ENCODE results near the gene TMEM69.

Gene TMEM69

DNA sequence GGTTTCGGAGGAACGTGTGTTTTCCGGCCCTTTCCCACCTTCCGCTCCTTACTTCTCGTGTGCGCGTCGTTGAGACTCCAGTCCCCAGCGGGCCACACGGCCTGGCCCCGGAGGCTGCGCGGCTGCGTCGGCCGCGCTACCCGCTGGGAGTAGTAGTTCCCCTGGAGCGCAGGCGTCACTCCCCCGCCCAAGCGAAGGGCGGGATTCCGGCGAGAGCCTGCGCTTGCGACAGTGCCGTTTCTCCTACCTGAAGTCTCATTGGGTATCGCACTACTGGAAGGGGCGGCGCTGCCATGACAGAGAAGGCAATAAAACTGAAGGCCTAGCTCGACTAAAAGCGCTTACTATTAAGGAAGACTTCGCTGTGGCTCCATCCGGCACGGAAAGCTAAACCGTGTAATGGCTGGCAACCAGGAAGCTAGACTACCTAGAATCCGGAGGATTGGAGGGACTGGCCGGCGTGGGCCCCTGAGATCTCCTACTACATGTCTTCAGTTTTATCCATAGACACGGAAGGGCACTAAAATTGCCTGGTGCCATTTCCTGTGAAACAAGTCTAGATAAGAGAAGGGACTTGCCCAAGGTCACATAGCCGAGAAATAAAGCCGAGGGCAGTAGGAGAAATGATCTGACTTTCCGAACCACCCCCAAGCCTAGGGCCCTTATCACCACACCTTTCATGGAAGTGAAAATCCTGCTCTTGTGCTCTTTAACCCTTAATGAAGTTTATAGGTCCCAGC lies 797 bp upstream of the TMEM69 start (continued):
- TF ChIP-seq, protein P1, sequence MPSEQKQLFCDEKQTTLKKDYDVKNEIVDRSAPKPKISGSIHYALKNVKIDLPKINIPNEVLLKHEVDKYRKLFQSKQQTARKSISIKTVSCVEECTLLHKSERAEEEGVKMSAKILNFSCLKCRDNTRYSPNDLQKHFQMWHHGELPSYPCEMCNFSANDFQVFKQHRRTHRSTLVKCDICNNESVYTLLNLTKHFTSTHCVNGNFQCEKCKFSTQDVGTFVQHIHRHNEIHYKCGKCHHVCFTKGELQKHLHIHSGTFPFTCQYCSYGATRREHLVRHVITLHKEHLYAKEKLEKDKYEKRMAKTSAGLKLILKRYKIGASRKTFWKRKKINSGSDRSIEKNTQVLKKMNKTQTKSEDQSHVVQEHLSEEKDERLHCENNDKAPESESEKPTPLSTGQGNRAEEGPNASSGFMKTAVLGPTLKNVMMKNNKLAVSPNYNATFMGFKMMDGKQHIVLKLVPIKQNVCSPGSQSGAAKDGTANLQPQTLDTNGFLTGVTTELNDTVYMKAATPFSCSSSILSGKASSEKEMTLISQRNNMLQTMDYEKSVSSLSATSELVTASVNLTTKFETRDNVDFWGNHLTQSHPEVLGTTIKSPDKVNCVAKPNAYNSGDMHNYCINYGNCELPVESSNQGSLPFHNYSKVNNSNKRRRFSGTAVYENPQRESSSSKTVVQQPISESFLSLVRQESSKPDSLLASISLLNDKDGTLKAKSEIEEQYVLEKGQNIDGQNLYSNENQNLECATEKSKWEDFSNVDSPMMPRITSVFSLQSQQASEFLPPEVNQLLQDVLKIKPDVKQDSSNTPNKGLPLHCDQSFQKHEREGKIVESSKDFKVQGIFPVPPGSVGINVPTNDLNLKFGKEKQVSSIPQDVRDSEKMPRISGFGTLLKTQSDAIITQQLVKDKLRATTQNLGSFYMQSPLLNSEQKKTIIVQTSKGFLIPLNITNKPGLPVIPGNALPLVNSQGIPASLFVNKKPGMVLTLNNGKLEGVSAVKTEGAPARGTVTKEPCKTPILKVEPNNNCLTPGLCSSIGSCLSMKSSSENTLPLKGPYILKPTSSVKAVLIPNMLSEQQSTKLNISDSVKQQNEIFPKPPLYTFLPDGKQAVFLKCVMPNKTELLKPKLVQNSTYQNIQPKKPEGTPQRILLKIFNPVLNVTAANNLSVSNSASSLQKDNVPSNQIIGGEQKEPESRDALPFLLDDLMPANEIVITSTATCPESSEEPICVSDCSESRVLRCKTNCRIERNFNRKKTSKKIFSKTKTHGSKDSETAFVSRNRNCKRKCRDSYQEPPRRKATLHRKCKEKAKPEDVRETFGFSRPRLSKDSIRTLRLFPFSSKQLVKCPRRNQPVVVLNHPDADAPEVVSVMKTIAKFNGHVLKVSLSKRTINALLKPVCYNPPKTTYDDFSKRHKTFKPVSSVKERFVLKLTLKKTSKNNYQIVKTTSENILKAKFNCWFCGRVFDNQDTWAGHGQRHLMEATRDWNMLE (tag by site-specific recombination; conservative IDR thresholded peaks at IDR 0.05; ENCODE audit: low read depth): peak; percentile 6; the same call in 1 of the 2 replicates
- TF ChIP-seq REST (tag by site-specific recombination; IDR thresholded peaks at IDR 0.05) (no peak), ZNF248 (tag by site-specific recombination; IDR thresholded peaks at IDR 0.05) (no peak), ZBTB7A (tag by site-specific recombination; IDR thresholded peaks at IDR 0.05; ENCODE audit: low read depth) (no peak), ZSCAN30 (tag by site-specific recombination; IDR thresholded peaks at IDR 0.05) (peak; percentile 47), ZNF76 (tag by site-specific recombination; IDR thresholded peaks at IDR 0.05; ENCODE audit: borderline replicate concordance, low read depth) (peak; percentile 97), BCL11B (tag by site-specific recombination; IDR thresholded peaks at IDR 0.05; ENCODE audit: low read depth) (no peak), ZNF223 (tag by site-specific recombination; IDR thresholded peaks at IDR 0.05) (no peak), MEIS1 (CRISPR knock-in tag; IDR thresholded peaks at IDR 0.05; ENCODE audit: borderline replicate concordance) (no peak), ZNF704 (tag by site-specific recombination; IDR thresholded peaks at IDR 0.05) (no peak), RBAK (tag by site-specific recombination; IDR thresholded peaks at IDR 0.05) (no peak), ZNF560 (tag by site-specific recombination; IDR thresholded peaks at IDR 0.05; ENCODE audit: borderline replicate concordance) (no peak), ZNF18 (tag by site-specific recombination; IDR thresholded peaks at IDR 0.05) (no peak), ZNF221 (tag by site-specific recombination; IDR thresholded peaks at IDR 0.05; ENCODE audit: borderline replicate concordance) (no peak), ZNF292 (tag by site-specific recombination; IDR thresholded peaks at IDR 0.05; ENCODE audit: borderline replicate concordance, low read depth) (no peak), ZNF19 (tag by site-specific recombination; IDR thresholded peaks at IDR 0.05; ENCODE audit: low read depth) (no peak), GFI1B (tag by site-specific recombination; IDR thresholded peaks at IDR 0.05) (no peak), MZF1 (tag by site-specific recombination; IDR thresholded peaks at IDR 0.05; ENCODE audit: borderline replicate concordance) (no peak), ZNF169 (tag by site-specific recombination; IDR thresholded peaks at IDR 0.05) (no peak), ZXDB (tag by site-specific recombination; IDR thresholded peaks at IDR 0.05) (peak; percentile 22; the same call in 1 of the 2 replicates)
- TF ChIP-seq, protein P2, sequence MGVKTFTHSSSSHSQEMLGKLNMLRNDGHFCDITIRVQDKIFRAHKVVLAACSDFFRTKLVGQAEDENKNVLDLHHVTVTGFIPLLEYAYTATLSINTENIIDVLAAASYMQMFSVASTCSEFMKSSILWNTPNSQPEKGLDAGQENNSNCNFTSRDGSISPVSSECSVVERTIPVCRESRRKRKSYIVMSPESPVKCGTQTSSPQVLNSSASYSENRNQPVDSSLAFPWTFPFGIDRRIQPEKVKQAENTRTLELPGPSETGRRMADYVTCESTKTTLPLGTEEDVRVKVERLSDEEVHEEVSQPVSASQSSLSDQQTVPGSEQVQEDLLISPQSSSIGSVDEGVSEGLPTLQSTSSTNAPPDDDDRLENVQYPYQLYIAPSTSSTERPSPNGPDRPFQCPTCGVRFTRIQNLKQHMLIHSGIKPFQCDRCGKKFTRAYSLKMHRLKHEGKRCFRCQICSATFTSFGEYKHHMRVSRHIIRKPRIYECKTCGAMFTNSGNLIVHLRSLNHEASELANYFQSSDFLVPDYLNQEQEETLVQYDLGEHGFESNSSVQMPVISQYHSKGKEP (tag by site-specific recombination; IDR thresholded peaks at IDR 0.05): no peak
- TF ChIP-seq, protein P3, sequence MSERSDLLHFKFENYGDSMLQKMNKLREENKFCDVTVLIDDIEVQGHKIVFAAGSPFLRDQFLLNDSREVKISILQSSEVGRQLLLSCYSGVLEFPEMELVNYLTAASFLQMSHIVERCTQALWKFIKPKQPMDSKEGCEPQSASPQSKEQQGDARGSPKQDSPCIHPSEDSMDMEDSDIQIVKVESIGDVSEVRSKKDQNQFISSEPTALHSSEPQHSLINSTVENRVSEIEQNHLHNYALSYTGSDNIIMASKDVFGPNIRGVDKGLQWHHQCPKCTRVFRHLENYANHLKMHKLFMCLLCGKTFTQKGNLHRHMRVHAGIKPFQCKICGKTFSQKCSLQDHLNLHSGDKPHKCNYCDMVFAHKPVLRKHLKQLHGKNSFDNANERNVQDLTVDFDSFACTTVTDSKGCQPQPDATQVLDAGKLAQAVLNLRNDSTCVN (tag by site-specific recombination; optimal IDR thresholded peaks at IDR 0.05): peak; percentile 68
- TF ChIP-seq, protein P4, sequence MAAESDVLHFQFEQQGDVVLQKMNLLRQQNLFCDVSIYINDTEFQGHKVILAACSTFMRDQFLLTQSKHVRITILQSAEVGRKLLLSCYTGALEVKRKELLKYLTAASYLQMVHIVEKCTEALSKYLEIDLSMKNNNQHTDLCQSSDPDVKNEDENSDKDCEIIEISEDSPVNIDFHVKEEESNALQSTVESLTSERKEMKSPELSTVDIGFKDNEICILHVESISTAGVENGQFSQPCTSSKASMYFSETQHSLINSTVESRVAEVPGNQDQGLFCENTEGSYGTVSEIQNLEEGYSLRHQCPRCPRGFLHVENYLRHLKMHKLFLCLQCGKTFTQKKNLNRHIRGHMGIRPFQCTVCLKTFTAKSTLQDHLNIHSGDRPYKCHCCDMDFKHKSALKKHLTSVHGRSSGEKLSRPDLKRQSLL (tag by site-specific recombination; IDR thresholded peaks at IDR 0.05): no peak
